Measurements from ENCODE around the gene NRSN1. TPM values are rescaled to one million over a fixed set of nuclear protein-coding genes. Genes with fewer than 3 reads are reported as not detected.

NRSN1 gene
- total RNA-seq, 2 experiments from 2014 or later, result not detected

DNA sequence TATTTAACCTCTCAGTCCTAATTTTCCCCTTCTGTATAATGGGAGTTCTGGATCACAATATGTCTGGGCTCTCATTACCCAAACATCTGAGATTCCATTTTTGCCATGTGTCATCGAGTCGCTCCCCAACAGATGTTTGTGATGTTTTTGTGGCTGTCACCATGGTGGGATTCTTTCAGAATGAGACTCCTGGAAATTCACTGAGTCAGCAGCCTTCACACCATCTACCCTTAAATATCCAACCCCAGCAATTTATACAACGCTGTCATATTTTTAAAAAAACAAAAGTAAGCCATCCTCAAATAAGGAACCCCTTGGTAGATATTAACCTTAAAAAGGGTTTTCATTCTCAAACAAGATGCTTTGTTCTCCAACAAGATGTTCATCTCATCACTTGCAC is 20.9 kb downstream of the NRSN1 start:
- POLR2A ChIA-PET, result no interaction called here
- DNase-seq (no peak), ATAC-seq (no peak)
- Mint-ChIP-seq H3K9me3 (ENCODE audit: insufficient read depth) (no peaks in the 10 kb centered on the region), H3K4me1 (ENCODE audit: low read depth) (no peaks in the 10 kb centered on the region), H3K4me3 (no peak overlapping the region), H3K27me3 (ENCODE audit: low read depth) (no peaks in the 10 kb centered on the region), H3K36me3 (ENCODE audit: low read depth) (no peaks in the 10 kb centered on the region), H3K27ac (no peak overlapping the region)
- CTCF ChIA-PET, result no interaction called here

DNA sequence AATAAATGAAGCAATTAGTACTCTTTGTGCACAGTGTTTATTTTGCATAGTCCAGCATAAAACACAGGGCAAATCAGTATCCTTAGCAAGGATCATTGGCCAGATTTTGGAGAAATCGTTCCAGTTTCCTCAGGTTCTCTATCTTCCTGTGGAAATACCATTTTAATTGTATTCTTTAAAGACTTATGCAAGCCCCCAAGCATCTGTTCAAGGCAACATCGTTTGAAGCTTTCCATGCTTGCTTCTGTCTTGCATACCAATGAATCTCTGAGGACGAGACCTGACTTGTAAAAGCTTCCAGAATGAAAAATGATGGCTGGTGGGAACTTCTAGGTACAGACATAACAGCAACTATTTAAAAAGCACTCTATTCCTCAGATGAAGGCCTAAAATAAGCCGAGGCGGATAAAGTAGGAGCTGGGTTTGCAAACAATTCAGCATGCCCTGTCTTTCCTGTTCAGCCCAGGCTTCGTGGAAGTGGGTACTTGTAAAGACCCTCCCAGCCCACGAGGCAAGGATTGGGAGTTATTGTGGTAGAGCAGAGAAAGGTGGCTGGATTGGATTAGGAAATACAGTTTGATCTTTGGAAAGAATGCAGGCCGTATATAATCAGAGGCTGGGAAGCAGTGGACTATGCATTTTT is 21.6 kb downstream of the NRSN1 start:
- H3K4me3 Mint-ChIP-seq, result no peak overlapping the region
- no peaks in the 10 kb centered on the region for H3K9me3 Mint-ChIP-seq (ENCODE audit: insufficient read depth)
- no peaks in the 10 kb centered on the region for H3K36me3 Mint-ChIP-seq (ENCODE audit: low read depth)
- DNase-seq (no peak), ATAC-seq (no peak)
- no peaks in the 10 kb centered on the region for H3K27me3 Mint-ChIP-seq (ENCODE audit: low read depth)
- H3K4me1 Mint-ChIP-seq (ENCODE audit: low read depth), result no peaks in the 10 kb centered on the region
- ChIA-PET POLR2A (no interaction called here), CTCF (no interaction called here)
- no peak overlapping the region for H3K27ac Mint-ChIP-seq

DNA sequence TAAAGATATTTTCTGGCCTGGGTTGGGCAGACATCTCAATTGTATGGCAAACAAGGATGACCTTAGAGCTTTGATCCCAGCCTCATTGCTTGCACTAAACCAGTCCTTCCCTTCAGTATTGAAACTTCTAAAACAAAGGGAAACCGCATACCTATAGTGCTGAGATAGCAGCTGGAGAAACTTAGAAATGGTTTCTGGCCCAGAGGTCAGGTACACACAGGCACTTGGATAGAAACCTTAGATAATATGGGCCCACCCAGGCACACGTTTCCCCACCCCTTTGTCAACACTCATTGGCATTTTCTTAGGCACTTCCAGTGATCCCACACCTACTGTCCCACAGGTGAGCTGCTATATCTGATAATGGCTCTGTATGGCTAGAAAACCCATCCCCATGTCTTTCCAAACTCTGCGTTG is 22.1 kb downstream of the NRSN1 start:
- no peak for DNase-seq
- no peak overlapping the region for H3K27ac Mint-ChIP-seq
- no peaks in the 10 kb centered on the region for H3K36me3 Mint-ChIP-seq (ENCODE audit: low read depth)
- no peaks in the 10 kb centered on the region for H3K9me3 Mint-ChIP-seq (ENCODE audit: insufficient read depth)
- ChIA-PET POLR2A (no interaction called here), CTCF (no interaction called here)
- H3K4me1 Mint-ChIP-seq (ENCODE audit: low read depth), result no peaks in the 10 kb centered on the region
- H3K27me3 Mint-ChIP-seq (ENCODE audit: low read depth), result no peaks in the 10 kb centered on the region
- no peak overlapping the region for H3K4me3 Mint-ChIP-seq
- ATAC-seq, result no peak

GRCh38 chr6:24148684-24149083 is 22.7 kb downstream of the NRSN1 start:
- Mint-ChIP-seq H3K4me1 (ENCODE audit: low read depth) (no peaks in the 10 kb centered on the region), H3K36me3 (ENCODE audit: low read depth) (no peaks in the 10 kb centered on the region), H3K27me3 (ENCODE audit: low read depth) (no peaks in the 10 kb centered on the region), H3K4me3 (no peak overlapping the region), H3K9me3 (ENCODE audit: insufficient read depth) (no peaks in the 10 kb centered on the region), H3K27ac (no peak overlapping the region)
- no peak for DNase-seq
- CTCF ChIA-PET, result no interaction called here
- no peak for ATAC-seq
- POLR2A ChIA-PET, result no interaction called here

DNA sequence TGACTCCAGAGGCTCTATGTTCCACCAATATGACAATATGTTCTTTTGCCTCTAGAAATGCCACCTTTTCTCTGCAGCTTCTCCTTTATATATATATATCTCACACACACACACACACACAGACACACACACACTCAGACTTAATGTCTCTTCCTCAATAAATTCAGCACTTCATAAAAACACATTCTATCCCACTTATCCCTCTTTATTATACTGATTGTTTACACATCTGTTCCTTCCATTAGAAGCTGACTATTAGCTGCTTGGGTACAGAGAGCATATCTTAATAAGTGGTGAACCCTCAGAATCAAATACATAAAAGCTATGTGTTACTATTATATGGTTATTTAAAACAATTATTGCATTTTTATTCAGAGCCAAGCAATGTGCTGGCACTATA is 23.3 kb downstream of the NRSN1 start:
- ATAC-seq (no peak), DNase-seq (no peak)
- ChIA-PET CTCF (no interaction called here), POLR2A (no interaction called here)
- H3K4me1 Mint-ChIP-seq (ENCODE audit: low read depth), result no peaks in the 10 kb centered on the region
- no peaks in the 10 kb centered on the region for H3K27me3 Mint-ChIP-seq (ENCODE audit: low read depth)
- H3K9me3 Mint-ChIP-seq (ENCODE audit: insufficient read depth), result no peaks in the 10 kb centered on the region
- no peaks in the 10 kb centered on the region for H3K36me3 Mint-ChIP-seq (ENCODE audit: low read depth)
- H3K4me3 Mint-ChIP-seq, result no peak overlapping the region
- no peak overlapping the region for H3K27ac Mint-ChIP-seq

- ChIA-PET POLR2A (no interaction called here), CTCF (no interaction called here)
- no peaks in the 10 kb centered on the region for H3K9me3 Mint-ChIP-seq (ENCODE audit: insufficient read depth)
- H3K4me1 Mint-ChIP-seq (ENCODE audit: low read depth), result no peaks in the 10 kb centered on the region
- DNase-seq (no peak), ATAC-seq (no peak)
- H3K27ac Mint-ChIP-seq, result no peak overlapping the region
- no peaks in the 10 kb centered on the region for H3K36me3 Mint-ChIP-seq (ENCODE audit: low read depth)
- H3K4me3 Mint-ChIP-seq, result no peak overlapping the region
- H3K27me3 Mint-ChIP-seq (ENCODE audit: low read depth), result no peaks in the 10 kb centered on the region
Observed at GRCh38 chr6:24149836-24150235, 23.8 kb downstream of the NRSN1 start.

DNA sequence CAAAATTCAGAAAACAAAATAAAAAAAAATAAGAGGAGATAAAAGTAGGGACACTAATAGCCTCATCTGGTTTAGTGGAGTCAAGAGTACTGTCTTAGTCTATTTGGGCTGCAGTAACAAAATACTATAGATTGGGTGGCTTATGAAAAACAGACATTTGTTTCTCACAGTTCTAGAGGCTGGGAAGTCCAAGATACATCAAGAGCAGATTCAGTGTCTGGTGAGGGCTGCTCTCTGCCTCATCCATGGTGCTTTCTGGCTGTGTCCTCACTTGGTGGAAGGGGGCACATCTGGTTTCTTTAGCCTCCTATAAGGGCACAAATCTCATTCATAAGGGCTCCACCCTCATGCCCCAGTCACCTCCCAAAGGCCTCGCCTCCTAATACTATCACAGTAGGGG is 26.0 kb downstream of the NRSN1 start:
- H3K36me3 Mint-ChIP-seq (ENCODE audit: low read depth), result no peaks in the 10 kb centered on the region
- H3K9me3 Mint-ChIP-seq (ENCODE audit: insufficient read depth), result no peaks in the 10 kb centered on the region
- no peaks in the 10 kb centered on the region for H3K4me1 Mint-ChIP-seq (ENCODE audit: low read depth)
- DNase-seq (no peak), ATAC-seq (no peak)
- ChIA-PET CTCF (no interaction called here), POLR2A (no interaction called here)
- H3K27ac Mint-ChIP-seq, result no peak overlapping the region
- no peaks in the 10 kb centered on the region for H3K27me3 Mint-ChIP-seq (ENCODE audit: low read depth)
- no peak overlapping the region for H3K4me3 Mint-ChIP-seq

GRCh38 chr6:24154121-24154520 is 28.1 kb downstream of the NRSN1 start:
- CTCF ChIA-PET, result no interaction called here
- no peak for ATAC-seq
- Mint-ChIP-seq H3K4me3 (no peak overlapping the region), H3K27me3 (ENCODE audit: low read depth) (no peaks in the 10 kb centered on the region), H3K4me1 (ENCODE audit: low read depth) (no peaks in the 10 kb centered on the region), H3K9me3 (ENCODE audit: insufficient read depth) (no peaks in the 10 kb centered on the region), H3K27ac (no peak overlapping the region), H3K36me3 (ENCODE audit: low read depth) (no peaks in the 10 kb centered on the region)
- no peak for DNase-seq
- POLR2A ChIA-PET, result no interaction called here

DNA sequence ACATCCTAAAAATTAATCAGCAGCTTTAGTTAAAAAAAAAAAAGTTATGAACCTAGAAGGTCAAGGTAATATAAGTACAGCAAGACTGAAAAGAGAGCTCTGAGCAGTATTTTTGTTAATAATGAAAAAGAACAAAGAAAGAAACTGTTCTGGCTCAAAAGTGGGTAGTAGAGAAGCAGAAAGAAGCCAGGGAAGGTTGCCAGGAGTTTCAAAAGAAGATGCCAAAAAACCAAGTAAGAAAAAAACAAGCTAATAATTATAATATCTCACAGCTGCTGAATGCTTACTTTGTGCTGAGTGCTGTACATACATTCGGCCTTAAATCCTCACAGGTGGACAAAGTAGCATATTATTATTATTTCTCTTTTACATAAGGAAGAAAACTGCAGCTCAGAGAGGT is 31.9 kb downstream of the NRSN1 start:
- ChIA-PET CTCF (no interaction called here), POLR2A (no interaction called here)
- Mint-ChIP-seq H3K9me3 (ENCODE audit: insufficient read depth) (no peaks in the 10 kb centered on the region), H3K4me1 (ENCODE audit: low read depth) (no peaks in the 10 kb centered on the region), H3K27ac (no peak overlapping the region), H3K27me3 (ENCODE audit: low read depth) (peaks cover 1% of the 10 kb centered on the region), H3K4me3 (no peak overlapping the region), H3K36me3 (ENCODE audit: low read depth) (no peaks in the 10 kb centered on the region)
- DNase-seq (no peak), ATAC-seq (no peak)

DNA sequence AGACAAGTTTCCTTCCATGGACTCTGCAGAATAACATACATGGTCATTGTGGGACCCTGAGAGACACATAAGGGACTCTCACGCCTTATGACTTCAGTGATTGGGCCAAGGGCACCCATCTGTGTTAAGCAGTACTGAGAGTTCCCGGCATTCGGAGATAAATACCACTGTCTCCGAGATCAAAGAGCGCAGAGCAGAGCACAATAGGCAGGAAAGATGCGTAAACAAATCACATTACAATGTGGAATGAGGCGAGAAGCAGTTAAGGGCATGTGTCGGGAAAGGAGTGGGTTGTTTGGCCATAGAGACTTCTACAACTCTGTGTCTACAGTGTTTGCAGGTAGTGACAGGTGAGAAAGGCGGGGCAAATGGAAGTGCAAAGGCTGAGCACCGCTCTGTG is 57.6 kb downstream of the NRSN1 start:
- Mint-ChIP-seq H3K4me3 (no peak overlapping the region), H3K36me3 (ENCODE audit: low read depth) (no peaks in the 10 kb centered on the region), H3K9me3 (ENCODE audit: insufficient read depth) (no peaks in the 10 kb centered on the region), H3K27me3 (ENCODE audit: low read depth) (peaks cover 2% of the 10 kb centered on the region), H3K27ac (no peak overlapping the region), H3K4me1 (ENCODE audit: low read depth) (no peaks in the 10 kb centered on the region)
- no peak for DNase-seq
- CTCF ChIA-PET, result no interaction called here
- POLR2A ChIA-PET, result no interaction called here
- ATAC-seq, result no peak

GRCh38 chr6:24186349-24186748 is 60.3 kb downstream of the NRSN1 start:
- no peak for ATAC-seq
- H3K36me3 Mint-ChIP-seq (ENCODE audit: low read depth), result no peaks in the 10 kb centered on the region
- CTCF ChIA-PET, result no interaction called here
- POLR2A ChIA-PET, result no interaction called here
- H3K9me3 Mint-ChIP-seq (ENCODE audit: insufficient read depth), result no peaks in the 10 kb centered on the region
- no peak overlapping the region for H3K27ac Mint-ChIP-seq
- H3K4me3 Mint-ChIP-seq, result no peak overlapping the region
- DNase-seq, result no peak
- peaks cover 3% of the 10 kb centered on the region for H3K27me3 Mint-ChIP-seq (ENCODE audit: low read depth)
- no peaks in the 10 kb centered on the region for H3K4me1 Mint-ChIP-seq (ENCODE audit: low read depth)

- Mint-ChIP-seq H3K4me1 (ENCODE audit: low read depth) (no peaks in the 10 kb centered on the region), H3K9me3 (ENCODE audit: insufficient read depth) (no peaks in the 10 kb centered on the region), H3K27ac (no peak overlapping the region), H3K4me3 (no peak overlapping the region), H3K27me3 (ENCODE audit: low read depth) (peaks cover 8% of the 10 kb centered on the region), H3K36me3 (ENCODE audit: low read depth) (no peaks in the 10 kb centered on the region)
- no peak for ATAC-seq
- DNase-seq, result no peak
- CTCF ChIA-PET, result no interaction called here
- POLR2A ChIA-PET, result no interaction called here
Observed at GRCh38 chr6:24187965-24188577, 62.1 kb downstream of the NRSN1 start.

DNA sequence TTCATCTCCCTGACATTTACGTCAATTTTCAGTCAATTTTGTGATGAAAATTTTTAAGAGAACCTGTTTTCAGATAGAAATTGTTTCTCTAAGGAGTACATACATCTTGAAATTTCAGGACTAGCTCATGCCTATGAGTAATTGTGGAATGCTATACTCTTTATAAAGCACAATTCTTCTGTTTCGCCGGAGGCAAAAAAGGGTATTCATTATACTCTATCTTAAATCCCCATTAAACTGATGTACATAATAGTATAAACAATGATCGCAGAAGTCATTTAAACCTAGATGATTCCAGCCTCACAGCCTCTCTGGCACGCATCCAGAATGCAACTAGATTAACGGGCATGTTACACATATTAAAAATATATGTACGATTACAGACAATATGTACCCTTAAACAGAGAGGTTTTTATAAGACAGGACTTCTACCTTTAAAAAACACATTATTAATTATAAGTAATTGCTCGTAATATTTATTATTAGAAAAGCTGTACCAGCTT is 62.6 kb downstream of the NRSN1 start:
- H3K27ac Mint-ChIP-seq, result no peak overlapping the region
- ChIA-PET POLR2A (no interaction called here), CTCF (no interaction called here)
- DNase-seq (no peak), ATAC-seq (no peak)
- H3K4me1 Mint-ChIP-seq (ENCODE audit: low read depth), result no peaks in the 10 kb centered on the region
- no peaks in the 10 kb centered on the region for H3K9me3 Mint-ChIP-seq (ENCODE audit: insufficient read depth)
- no peak overlapping the region for H3K4me3 Mint-ChIP-seq
- H3K36me3 Mint-ChIP-seq (ENCODE audit: low read depth), result no peaks in the 10 kb centered on the region
- peaks cover 8% of the 10 kb centered on the region for H3K27me3 Mint-ChIP-seq (ENCODE audit: low read depth)

Measured in activated CD8-positive, alpha-beta T cell treated with anti-CD3 and anti-CD28 coated beads, Interleukin-2, amount 10 ng/mL, durations not matched to agents 7 days and 5 days (primary cell).